ENCODE measurements around the gene ARPC5L. TPM values are rescaled to one million over a fixed set of nuclear protein-coding genes. Genes with fewer than 3 reads are reported as not detected.
A peak's percentile ranks its signal among the peaks of the same experiment; 100 is the strongest.

ARPC5L gene
- total and polyA plus RNA-seq, 2 experiments from 2014 or later, result 35.9 to 87.3 TPM

GRCh38 chr9:124854161-124854560 lies 7.8 kb upstream of the ARPC5L start:
- Histone ChIP-seq H3K27ac (ENCODE audit: low read depth) (no peak overlapping the region), H3K4me1 (ENCODE audit: insufficient read depth) (peaks cover 5% of the 10 kb centered on the region; the same call in 1 of the 2 replicates), H3K27me3 (ENCODE audit: insufficient read depth) (no peaks in the 10 kb centered on the region), H3F3A (replicated peaks; ENCODE audit: low read depth) (peaks cover 37% of the 10 kb centered on the region), H3K4me2 (no peak overlapping the region), H3K36me3 (ENCODE audit: insufficient read depth) (peaks cover 12% of the 10 kb centered on the region), H3K4me3 (no peak overlapping the region), H3K9me2 (ENCODE audit: insufficient read depth) (no peaks in the 10 kb centered on the region), H2AFZ (no peak overlapping the region), H4K20me1 (replicated peaks; ENCODE audit: insufficient read depth) (peaks cover 17% of the 10 kb centered on the region), H3K79me2 (replicated peaks; ENCODE audit: insufficient read depth) (peaks cover 6% of the 10 kb centered on the region)
- peaks cover 13% of the 10 kb centered on the region for H3K4me1 Mint-ChIP-seq
- DNase-seq (ENCODE audit: low spot score) (no peak), ATAC-seq (no peak)
- H3K27me3 Mint-ChIP-seq (ENCODE audit: insufficient read depth, low read depth, poor library complexity), result peaks cover 23% of the 10 kb centered on the region
- peak overlapping the region; percentile 24; the same call in 1 of the 3 replicates for H3K4me3 Mint-ChIP-seq
- no peak for TF ChIP-seq POLR2AphosphoS5 (IDR thresholded peaks at IDR 0.05; ENCODE audit: low read depth)
- TF ChIP-seq, protein P1, sequence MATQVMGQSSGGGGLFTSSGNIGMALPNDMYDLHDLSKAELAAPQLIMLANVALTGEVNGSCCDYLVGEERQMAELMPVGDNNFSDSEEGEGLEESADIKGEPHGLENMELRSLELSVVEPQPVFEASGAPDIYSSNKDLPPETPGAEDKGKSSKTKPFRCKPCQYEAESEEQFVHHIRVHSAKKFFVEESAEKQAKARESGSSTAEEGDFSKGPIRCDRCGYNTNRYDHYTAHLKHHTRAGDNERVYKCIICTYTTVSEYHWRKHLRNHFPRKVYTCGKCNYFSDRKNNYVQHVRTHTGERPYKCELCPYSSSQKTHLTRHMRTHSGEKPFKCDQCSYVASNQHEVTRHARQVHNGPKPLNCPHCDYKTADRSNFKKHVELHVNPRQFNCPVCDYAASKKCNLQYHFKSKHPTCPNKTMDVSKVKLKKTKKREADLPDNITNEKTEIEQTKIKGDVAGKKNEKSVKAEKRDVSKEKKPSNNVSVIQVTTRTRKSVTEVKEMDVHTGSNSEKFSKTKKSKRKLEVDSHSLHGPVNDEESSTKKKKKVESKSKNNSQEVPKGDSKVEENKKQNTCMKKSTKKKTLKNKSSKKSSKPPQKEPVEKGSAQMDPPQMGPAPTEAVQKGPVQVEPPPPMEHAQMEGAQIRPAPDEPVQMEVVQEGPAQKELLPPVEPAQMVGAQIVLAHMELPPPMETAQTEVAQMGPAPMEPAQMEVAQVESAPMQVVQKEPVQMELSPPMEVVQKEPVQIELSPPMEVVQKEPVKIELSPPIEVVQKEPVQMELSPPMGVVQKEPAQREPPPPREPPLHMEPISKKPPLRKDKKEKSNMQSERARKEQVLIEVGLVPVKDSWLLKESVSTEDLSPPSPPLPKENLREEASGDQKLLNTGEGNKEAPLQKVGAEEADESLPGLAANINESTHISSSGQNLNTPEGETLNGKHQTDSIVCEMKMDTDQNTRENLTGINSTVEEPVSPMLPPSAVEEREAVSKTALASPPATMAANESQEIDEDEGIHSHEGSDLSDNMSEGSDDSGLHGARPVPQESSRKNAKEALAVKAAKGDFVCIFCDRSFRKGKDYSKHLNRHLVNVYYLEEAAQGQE (IDR thresholded peaks at IDR 0.05; ENCODE audit: unreplicated experiment), result no peak
- no peak for TF ChIP-seq ZNF114 (CRISPR knock-in tag; IDR thresholded peaks at IDR 0.05)
- no peak for TF ChIP-seq CREB1 (CRISPR knock-in tag; IDR thresholded peaks at IDR 0.05; ENCODE audit: low read depth)
- TF ChIP-seq, protein P2, sequence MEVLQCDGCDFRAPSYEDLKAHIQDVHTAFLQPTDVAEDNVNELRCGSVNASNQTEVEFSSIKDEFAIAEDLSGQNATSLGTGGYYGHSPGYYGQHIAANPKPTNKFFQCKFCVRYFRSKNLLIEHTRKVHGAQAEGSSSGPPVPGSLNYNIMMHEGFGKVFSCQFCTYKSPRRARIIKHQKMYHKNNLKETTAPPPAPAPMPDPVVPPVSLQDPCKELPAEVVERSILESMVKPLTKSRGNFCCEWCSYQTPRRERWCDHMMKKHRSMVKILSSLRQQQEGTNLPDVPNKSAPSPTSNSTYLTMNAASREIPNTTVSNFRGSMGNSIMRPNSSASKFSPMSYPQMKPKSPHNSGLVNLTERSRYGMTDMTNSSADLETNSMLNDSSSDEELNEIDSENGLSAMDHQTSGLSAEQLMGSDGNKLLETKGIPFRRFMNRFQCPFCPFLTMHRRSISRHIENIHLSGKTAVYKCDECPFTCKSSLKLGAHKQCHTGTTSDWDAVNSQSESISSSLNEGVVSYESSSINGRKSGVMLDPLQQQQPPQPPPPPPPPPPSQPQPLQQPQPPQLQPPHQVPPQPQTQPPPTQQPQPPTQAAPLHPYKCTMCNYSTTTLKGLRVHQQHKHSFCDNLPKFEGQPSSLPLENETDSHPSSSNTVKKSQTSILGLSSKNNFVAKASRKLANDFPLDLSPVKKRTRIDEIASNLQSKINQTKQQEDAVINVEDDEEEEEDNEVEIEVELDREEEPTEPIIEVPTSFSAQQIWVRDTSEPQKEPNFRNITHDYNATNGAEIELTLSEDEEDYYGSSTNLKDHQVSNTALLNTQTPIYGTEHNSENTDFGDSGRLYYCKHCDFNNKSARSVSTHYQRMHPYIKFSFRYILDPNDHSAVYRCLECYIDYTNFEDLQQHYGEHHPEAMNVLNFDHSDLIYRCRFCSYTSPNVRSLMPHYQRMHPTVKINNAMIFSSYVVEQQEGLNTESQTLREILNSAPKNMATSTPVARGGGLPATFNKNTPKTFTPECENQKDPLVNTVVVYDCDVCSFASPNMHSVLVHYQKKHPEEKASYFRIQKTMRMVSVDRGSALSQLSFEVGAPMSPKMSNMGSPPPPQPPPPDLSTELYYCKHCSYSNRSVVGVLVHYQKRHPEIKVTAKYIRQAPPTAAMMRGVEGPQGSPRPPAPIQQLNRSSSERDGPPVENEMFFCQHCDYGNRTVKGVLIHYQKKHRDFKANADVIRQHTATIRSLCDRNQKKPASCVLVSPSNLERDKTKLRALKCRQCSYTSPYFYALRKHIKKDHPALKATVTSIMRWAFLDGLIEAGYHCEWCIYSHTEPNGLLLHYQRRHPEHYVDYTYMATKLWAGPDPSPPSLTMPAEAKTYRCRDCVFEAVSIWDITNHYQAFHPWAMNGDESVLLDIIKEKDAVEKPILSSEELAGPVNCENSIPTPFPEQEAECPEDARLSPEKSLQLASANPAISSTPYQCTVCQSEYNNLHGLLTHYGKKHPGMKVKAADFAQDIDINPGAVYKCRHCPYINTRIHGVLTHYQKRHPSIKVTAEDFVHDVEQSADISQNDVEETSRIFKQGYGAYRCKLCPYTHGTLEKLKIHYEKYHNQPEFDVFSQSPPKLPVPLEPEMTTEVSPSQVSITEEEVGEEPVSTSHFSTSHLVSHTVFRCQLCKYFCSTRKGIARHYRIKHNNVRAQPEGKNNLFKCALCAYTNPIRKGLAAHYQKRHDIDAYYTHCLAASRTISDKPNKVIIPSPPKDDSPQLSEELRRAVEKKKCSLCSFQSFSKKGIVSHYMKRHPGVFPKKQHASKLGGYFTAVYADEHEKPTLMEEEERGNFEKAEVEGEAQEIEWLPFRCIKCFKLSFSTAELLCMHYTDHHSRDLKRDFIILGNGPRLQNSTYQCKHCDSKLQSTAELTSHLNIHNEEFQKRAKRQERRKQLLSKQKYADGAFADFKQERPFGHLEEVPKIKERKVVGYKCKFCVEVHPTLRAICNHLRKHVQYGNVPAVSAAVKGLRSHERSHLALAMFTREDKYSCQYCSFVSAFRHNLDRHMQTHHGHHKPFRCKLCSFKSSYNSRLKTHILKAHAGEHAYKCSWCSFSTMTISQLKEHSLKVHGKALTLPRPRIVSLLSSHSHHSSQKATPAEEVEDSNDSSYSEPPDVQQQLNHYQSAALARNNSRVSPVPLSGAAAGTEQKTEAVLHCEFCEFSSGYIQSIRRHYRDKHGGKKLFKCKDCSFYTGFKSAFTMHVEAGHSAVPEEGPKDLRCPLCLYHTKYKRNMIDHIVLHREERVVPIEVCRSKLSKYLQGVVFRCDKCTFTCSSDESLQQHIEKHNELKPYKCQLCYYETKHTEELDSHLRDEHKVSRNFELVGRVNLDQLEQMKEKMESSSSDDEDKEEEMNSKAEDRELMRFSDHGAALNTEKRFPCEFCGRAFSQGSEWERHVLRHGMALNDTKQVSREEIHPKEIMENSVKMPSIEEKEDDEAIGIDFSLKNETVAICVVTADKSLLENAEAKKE (CRISPR knock-in tag; IDR thresholded peaks at IDR 0.05), result no peak
- H3K27ac Mint-ChIP-seq, result no peak overlapping the region
- peaks cover 3% of the 10 kb centered on the region; the same call in 1 of the 3 replicates for H3K9me3 Mint-ChIP-seq
- H3K36me3 Mint-ChIP-seq (ENCODE audit: low read depth), result peaks cover 26% of the 10 kb centered on the region

Measured in GM23338 (cell line).